Calu3 (cell line): ENCODE measurements around the gene PAK1. TPM values are rescaled to one million over a fixed set of nuclear protein-coding genes. Genes with fewer than 3 reads are reported as not detected.

Experiments used
- BruUV-seq: library from RNA; stranded (reverse); fragments of 400-500 nt; replicated peaks from 2 replicates; lab custom pipeline; 2021; lab: Mats Ljungman, UMichigan
- CTCF ChIA-PET: fragments of 300-600 bp; sonication (Branson Sonifier 250); formaldehyde crosslinking; loops from one replicate; lab custom pipeline; 2022; ENCODE audit warnings: antibody characterized with exemption; lab: Charles Lee
- DNase-seq: peaks from one replicate; pipeline ENCODE4 v3.0.0; 2022
- H3K27ac Mint-ChIP-seq: one replicate; pipeline ENCODE4 v1.8.0; 2022; ENCODE audit warnings: mixed read lengths; ENCODE audit not compliant: unreplicated experiment
- H3K27me3 Mint-ChIP-seq: one replicate; pipeline ENCODE4 v1.8.0; 2022; ENCODE audit warnings: mixed read lengths; ENCODE audit not compliant: unreplicated experiment
- H3K36me3 Mint-ChIP-seq: one replicate; pipeline ENCODE4 v1.8.0; 2022; ENCODE audit warnings: mild to moderate bottlenecking, moderate library complexity, mixed read lengths; ENCODE audit not compliant: insufficient read depth, unreplicated experiment
- H3K4me1 Mint-ChIP-seq: one replicate; pipeline ENCODE4 v1.8.0; 2022; ENCODE audit warnings: mild to moderate bottlenecking, low read depth, mixed read lengths; ENCODE audit not compliant: unreplicated experiment
- H3K4me3 Mint-ChIP-seq: one replicate; pipeline ENCODE4 v1.8.0; 2022; ENCODE audit warnings: mild to moderate bottlenecking, low read depth, moderate library complexity, mixed read lengths; ENCODE audit not compliant: unreplicated experiment
- H3K9me3 Mint-ChIP-seq: one replicate; pipeline ENCODE4 v1.8.0; 2022; ENCODE audit warnings: low read depth, mixed read lengths; ENCODE audit not compliant: unreplicated experiment
- CTCF ChIP-seq: fragments of 200-600 bp; IDR thresholded peaks from one replicate; pipeline ENCODE4 v1.8.0; 2022; ENCODE audit warnings: antibody characterized with exemption; ENCODE audit not compliant: unreplicated experiment
- intact Hi-C: fragments of 100-400 bp; cut with micrococcal nuclease; formaldehyde crosslinking; loops from one replicate; pipeline ENCODE4 v1.10.0; 2022; ENCODE audit not compliant: unreplicated experiment
- total RNA-seq: library from RNA; stranded (reverse); gene quantifications from 2 replicates; pipeline ENCODE4 v1.2.3, GENCODE V29; 2022

PAK1 gene
- total RNA-seq, 1 experiment from 2014 or later, result 58.5 TPM

- no peaks in the 10 kb centered on the region for H3K27me3 Mint-ChIP-seq
- H3K9me3 Mint-ChIP-seq, result no peaks in the 10 kb centered on the region
- DNase-seq, result no peak
- no TSS peak for BruUV-seq
- H3K36me3 Mint-ChIP-seq, result no peaks in the 10 kb centered on the region
- no peak for TF ChIP-seq CTCF
- CTCF ChIA-PET, result no interaction called here
- intact Hi-C loops, result no loop called here
- H3K4me3 Mint-ChIP-seq, result no peak overlapping the region
- no peaks in the 10 kb centered on the region for H3K4me1 Mint-ChIP-seq
- H3K27ac Mint-ChIP-seq, result no peak overlapping the region
These were observed 125.9 kb downstream of the PAK1 start for GRCh38 chr11:77347948-77348347.

GRCh38 chr11:77346906-77347603 is 126.8 kb downstream of the PAK1 start:
- intact Hi-C loops, result no loop called here
- Mint-ChIP-seq H3K4me1 (no peaks in the 10 kb centered on the region), H3K9me3 (no peaks in the 10 kb centered on the region), H3K27me3 (no peaks in the 10 kb centered on the region), H3K4me3 (no peak overlapping the region), H3K27ac (peak overlapping the region; percentile 18), H3K36me3 (no peaks in the 10 kb centered on the region)
- TF ChIP-seq CTCF, result no peak
- CTCF ChIA-PET, result no interaction called here
- DNase-seq, result no peak
- BruUV-seq, result no TSS peak

GRCh38 chr11:77345621-77346020 is 128.3 kb downstream of the PAK1 start:
- Mint-ChIP-seq H3K4me1 (no peaks in the 10 kb centered on the region), H3K27ac (no peak overlapping the region)

GRCh38 chr11:77340501-77340900 is 133.4 kb downstream of the PAK1 start:
- intact Hi-C loops, result no loop called here
- no peaks in the 10 kb centered on the region for H3K4me1 Mint-ChIP-seq
- CTCF ChIA-PET, result no interaction called here
- no peak for DNase-seq
- no peak overlapping the region for H3K4me3 Mint-ChIP-seq
- no peaks in the 10 kb centered on the region for H3K36me3 Mint-ChIP-seq
- H3K27ac Mint-ChIP-seq, result no peak overlapping the region
- no peaks in the 10 kb centered on the region for H3K9me3 Mint-ChIP-seq
- H3K27me3 Mint-ChIP-seq, result no peaks in the 10 kb centered on the region
- no peak for TF ChIP-seq CTCF
- no TSS peak for BruUV-seq

More at GRCh38 chr11:77345621-77346020, 128.3 kb downstream of the PAK1 start:
- no TSS peak for BruUV-seq
- TF ChIP-seq CTCF, result no peak
- CTCF ChIA-PET, result no interaction called here
- H3K9me3 Mint-ChIP-seq, result no peaks in the 10 kb centered on the region
- no peaks in the 10 kb centered on the region for H3K27me3 Mint-ChIP-seq
- no peak overlapping the region for H3K4me3 Mint-ChIP-seq
- intact Hi-C loops, result no loop called here
- no peaks in the 10 kb centered on the region for H3K36me3 Mint-ChIP-seq
- DNase-seq, result no peak
